ENCODE measurements around the gene NT5DC3.
A peak's percentile ranks its signal among the peaks of the same experiment; 100 is the strongest.

Gene NT5DC3

GRCh38 chr12:103855036-103855712 lies 14.1 kb upstream of the NT5DC3 start:
- TF ChIP-seq CTCF (IDR thresholded peaks at IDR 0.05; ENCODE audit: insufficient read depth, low read length, missing control alignments), result no peak
- CTCF ChIA-PET, result interaction anchor here (1.0 to 1.2 kb wide), 2 partner anchors 15 to 23 kb away, joined by 3 read pairs; no protein-coding TSS in a partner anchor
- POLR2A ChIA-PET, result no interaction called here

GRCh38 chr12:103854372-103854973 lies 13.4 kb upstream of the NT5DC3 start:
- POLR2A ChIA-PET, result interaction anchor here (0.8 kb wide), 1 partner anchor 14 kb away, joined by 4 read pairs; the partner anchor contains the start of gene NT5DC3

More at GRCh38 chr12:103855036-103855712, 14.1 kb upstream of the NT5DC3 start:
- peak; percentile 40 for DNase-seq (ENCODE audit: low read depth, low spot score)
- H3K4me3 ChIP-seq (ENCODE audit: low read depth, low read length), result no peak overlapping the region

DNA sequence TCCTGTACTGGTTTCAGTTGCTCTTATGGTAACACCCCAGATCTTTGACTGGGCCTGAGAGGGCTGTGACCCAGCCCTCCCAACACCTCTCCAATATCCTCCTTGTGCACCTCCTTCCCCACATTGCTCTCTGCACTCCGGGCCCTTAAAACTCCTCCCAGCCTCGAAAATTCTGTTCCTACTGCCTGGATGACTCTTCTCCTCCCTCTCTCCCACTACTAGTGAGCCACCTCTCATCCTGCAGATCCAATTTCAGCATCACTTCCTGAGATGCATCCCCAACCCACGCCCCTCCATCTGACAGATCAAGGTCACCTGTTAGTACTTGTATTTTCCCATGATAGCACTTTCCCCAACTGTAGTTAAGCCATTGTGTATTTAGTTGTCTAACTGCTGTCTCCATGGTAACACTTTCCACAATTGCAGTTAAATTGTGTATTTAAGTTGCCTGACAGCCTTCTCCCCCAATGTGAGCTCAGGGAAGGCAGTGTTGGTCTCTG lies 11.5 kb upstream of the NT5DC3 start:
- no peak for DNase-seq (ENCODE audit: low read depth, low spot score)
- POLR2A ChIA-PET, result no interaction called here
- no peak for TF ChIP-seq CTCF (IDR thresholded peaks at IDR 0.05; ENCODE audit: insufficient read depth, low read length, missing control alignments)
- CTCF ChIA-PET, result interaction anchor here (0.8 to 2.7 kb wide), 3 partner anchors 9 to 84 kb away, joined by 3 to 5 read pairs (median 5); partner anchors contain the start of gene NT5DC3
- no peak overlapping the region for H3K4me3 ChIP-seq (ENCODE audit: low read depth, low read length)

More at GRCh38 chr12:103854372-103854973, 13.4 kb upstream of the NT5DC3 start:
- no peak for DNase-seq (ENCODE audit: low read depth, low spot score)
- CTCF ChIA-PET, result interaction anchor here (1.0 to 1.2 kb wide), 2 partner anchors 16 to 24 kb away, joined by 3 read pairs; no protein-coding TSS in a partner anchor
- no peak for TF ChIP-seq CTCF (IDR thresholded peaks at IDR 0.05; ENCODE audit: insufficient read depth, low read length, missing control alignments)
- no peak overlapping the region for H3K4me3 ChIP-seq (ENCODE audit: low read depth, low read length)

DNA sequence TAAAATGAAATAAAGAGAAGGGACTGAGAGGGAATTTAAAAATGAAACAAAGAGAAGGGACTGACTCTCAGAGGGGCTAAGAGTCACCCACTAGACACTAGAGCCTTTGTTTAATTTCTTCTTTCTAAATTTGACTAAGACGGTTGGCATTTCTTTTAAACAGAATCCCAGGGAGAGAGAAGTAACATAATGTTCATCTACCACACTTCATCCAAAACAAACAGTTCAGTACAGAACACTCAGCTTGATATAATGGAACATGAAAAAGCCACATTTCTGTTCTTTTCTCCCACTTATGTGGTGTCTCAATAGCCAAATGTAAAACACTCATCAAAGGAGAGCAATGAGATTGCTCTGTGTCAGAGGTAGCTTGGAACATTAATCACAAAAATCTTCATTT lies 10.1 kb upstream of the NT5DC3 start:
- DNase-seq (ENCODE audit: low read depth, low spot score), result no peak
- ChIA-PET CTCF (interaction anchor here (1.1 to 2.7 kb wide), 4 partner anchors 10 to 265 kb away, joined by 3 to 6 read pairs (median 4); partner anchors contain the start of gene NT5DC3), POLR2A (no interaction called here)
- H3K4me3 ChIP-seq (ENCODE audit: low read depth, low read length), result no peak overlapping the region
- TF ChIP-seq CTCF (IDR thresholded peaks at IDR 0.05; ENCODE audit: insufficient read depth, low read length, missing control alignments), result no peak

- no peak overlapping the region for H3K4me3 ChIP-seq (ENCODE audit: low read depth, low read length)
- ChIA-PET CTCF (interaction anchor here (1.3 to 2.7 kb wide), 3 partner anchors 9 to 27 kb away, joined by 4 to 6 read pairs (median 5); partner anchors contain the start of gene NT5DC3), POLR2A (no interaction called here)
- no peak for DNase-seq (ENCODE audit: low read depth, low spot score)
- no peak for TF ChIP-seq CTCF (IDR thresholded peaks at IDR 0.05; ENCODE audit: insufficient read depth, low read length, missing control alignments)
Measured at GRCh38 chr12:103850429-103850828, 9.4 kb upstream of the NT5DC3 start.

Measured in AG04449 (cell line).